WTC11 (cell line): ENCODE results near the gene NDUFB10. TPM values are rescaled to one million over a fixed set of nuclear protein-coding genes. Genes with fewer than 3 reads are reported as not detected.
A peak's percentile ranks its signal among the peaks of the same experiment; 100 is the strongest.

ENCODE experiments used
- ATAC-seq: fragments of 200-7000 bp; cut with Tn5 transposase; 2 replicates; pipeline ENCODE4 v1.10.0; 2021; ENCODE audit warnings: mild to moderate bottlenecking, moderate library complexity
- Bru-seq: library from RNA; stranded (reverse); fragments of 400-500 nt; gene quantifications from one replicate; lab custom pipeline; 2021; lab: Mats Ljungman, UMichigan
- CTCF ChIA-PET: fragments of 300-600 bp; sonication (Branson Sonifier 250); formaldehyde crosslinking; loops from one replicate; lab custom pipeline; 2021; ENCODE audit warnings: antibody characterized with exemption; lab: Charles Lee
- POLR2A ChIA-PET: fragments of 350-600 bp; sonication (Branson Sonifier 250); formaldehyde crosslinking; loops from one replicate; lab custom pipeline; 2021; ENCODE audit warnings: antibody characterized with exemption; lab: Charles Lee
- DNase-seq: peaks from one replicate; pipeline ENCODE4 v3.0.0; 2021; ENCODE audit warnings: low spot score
- H3K27ac Mint-ChIP-seq: 2 replicates; pipeline ENCODE4 v1.8.0; 2021; ENCODE audit warnings: mixed read lengths
- H3K27me3 Mint-ChIP-seq: 2 replicates; pipeline ENCODE4 v1.8.0; 2021; ENCODE audit warnings: low read depth, mild to moderate bottlenecking, moderate library complexity, mixed read lengths
- H3K36me3 Mint-ChIP-seq: 2 replicates; pipeline ENCODE4 v1.8.0; 2021; ENCODE audit warnings: mixed read lengths
- H3K4me1 Mint-ChIP-seq: 2 replicates; pipeline ENCODE4 v1.8.0; 2022; ENCODE audit warnings: mixed read lengths
- H3K4me3 Mint-ChIP-seq: 2 replicates; pipeline ENCODE4 v1.8.0; 2021; ENCODE audit warnings: mild to moderate bottlenecking, moderate library complexity, mixed read lengths
- H3K9me3 Mint-ChIP-seq: 2 replicates; pipeline ENCODE4 v1.8.0; 2021; ENCODE audit warnings: mixed read lengths
- AFF4 ChIP-seq: sonication (generic); formaldehyde crosslinking; IDR thresholded peaks from 2 replicates; pipeline ENCODE4 v1.8.1; 2023; ENCODE audit warnings: mild to moderate bottlenecking, missing genetic modification reagents, borderline replicate concordance
- AR ChIP-seq: fragments of 250-450 bp; sonication (Bioruptor Pico); IDR thresholded peaks from 2 replicates; pipeline ENCODE4 v1.9.0; 2021; ENCODE audit warnings: mild to moderate bottlenecking
- ATF1 ChIP-seq: sonication (generic); formaldehyde crosslinking; IDR thresholded peaks from 2 replicates; pipeline ENCODE4 v1.8.1; 2023; ENCODE audit warnings: mild to moderate bottlenecking, moderate library complexity, missing genetic modification reagents
- ATF6 ChIP-seq: sonication (generic); formaldehyde crosslinking; IDR thresholded peaks from 2 replicates; pipeline ENCODE4 v1.8.1; 2023; ENCODE audit warnings: mild to moderate bottlenecking, missing genetic modification reagents
- CTCF ChIP-seq: fragments of 200-600 bp; IDR thresholded peaks from 2 replicates; pipeline ENCODE4 v1.8.0; 2022; ENCODE audit warnings: antibody characterized with exemption
- E2F1 ChIP-seq: sonication (generic); formaldehyde crosslinking; IDR thresholded peaks from 2 replicates; pipeline ENCODE4 v1.8.0; 2022; ENCODE audit warnings: mild to moderate bottlenecking, missing genetic modification reagents
- EMX1 ChIP-seq: fragments of 250-450 bp; sonication (Bioruptor Pico); IDR thresholded peaks from 2 replicates; pipeline ENCODE4 v1.8.0; 2021; ENCODE audit warnings: mild to moderate bottlenecking
- STAT6 ChIP-seq: sonication (generic); formaldehyde crosslinking; conservative IDR thresholded peaks from 2 replicates; pipeline ENCODE4 v1.8.1; 2023; ENCODE audit warnings: mild to moderate bottlenecking, low read depth, missing genetic modification reagents, moderate library complexity
- TEAD4 ChIP-seq: sonication (generic); formaldehyde crosslinking; IDR thresholded peaks from 2 replicates; pipeline ENCODE4 v1.8.0; 2022; ENCODE audit warnings: mild to moderate bottlenecking, missing genetic modification reagents
- ZBTB21 ChIP-seq: sonication (generic); formaldehyde crosslinking; IDR thresholded peaks from 2 replicates; pipeline ENCODE4 v1.8.1; 2023; ENCODE audit warnings: mild to moderate bottlenecking, missing genetic modification reagents, borderline replicate concordance
- long read RNA-seq, 3 experiments: library from RNA in 1 of 3; library from capped mRNA in 1 of 3; library from polyadenylated mRNA in 1 of 3; unstranded in 2 of 3; stranded (forward) in 1 of 3; transcript quantifications; one replicate each; pipeline ENCODE4 v2.0.0, GENCODE V29; 2021
- total RNA-seq: library from RNA; stranded (reverse); gene quantifications from 3 replicates; pipeline ENCODE4 v1.2.3, GENCODE V29; 2021
- TF ChIP-seq, protein P1 (sequence below): fragments of 250-450 bp; sonication (Bioruptor Pico); IDR thresholded peaks from 2 replicates; pipeline ENCODE4 v1.8.0; 2021; ENCODE audit warnings: mild to moderate bottlenecking
- TF ChIP-seq, protein P2 (sequence below): fragments of 250-450 bp; sonication (Bioruptor Pico); IDR thresholded peaks from 2 replicates; pipeline ENCODE4 v2.1.2; 2022; ENCODE audit warnings: mild to moderate bottlenecking, moderate library complexity
- TF ChIP-seq, protein P3 (sequence below): sonication (generic); formaldehyde crosslinking; IDR thresholded peaks from 2 replicates; pipeline ENCODE4 v1.8.1; 2022; ENCODE audit warnings: missing genetic modification reagents, borderline replicate concordance

NDUFB10 gene
- 200 to 228 TPM (median 205 TPM) in 3 replicates for total RNA-seq
- Bru-seq, nascent RNA = percentile 86 among the genes with signal in this experiment
- long read RNA-seq, experiment 1, transcript NDUFB10-201 (4 exons, 705 nt) = major isoform, 141 of 154 reads
- long read RNA-seq, experiment 1, partial matches to known transcripts = 3 of 154 reads
- long read RNA-seq, experiment 1, other reads (novel, unspliced or antisense) = 2 of 154 reads
- long read RNA-seq, experiment 2, transcript NDUFB10-202 (3 exons, 830 nt) = minor isoform, 26 of 266 reads
- long read RNA-seq, experiment 2, transcript NDUFB10-201 (4 exons, 705 nt) = major isoform, 191 of 266 reads
- long read RNA-seq, experiment 2, partial matches to known transcripts = 16 of 266 reads
- long read RNA-seq, experiment 2, other reads (novel, unspliced or antisense) = 22 of 266 reads
- long read RNA-seq, experiment 3, transcript NDUFB10-202 (3 exons, 830 nt) = major isoform, 8 of 12 reads
- long read RNA-seq, experiment 3, partial matches to known transcripts = 1 of 12 reads
- long read RNA-seq, experiment 3, other reads (novel, unspliced or antisense) = 0 of 12 reads

DNA sequence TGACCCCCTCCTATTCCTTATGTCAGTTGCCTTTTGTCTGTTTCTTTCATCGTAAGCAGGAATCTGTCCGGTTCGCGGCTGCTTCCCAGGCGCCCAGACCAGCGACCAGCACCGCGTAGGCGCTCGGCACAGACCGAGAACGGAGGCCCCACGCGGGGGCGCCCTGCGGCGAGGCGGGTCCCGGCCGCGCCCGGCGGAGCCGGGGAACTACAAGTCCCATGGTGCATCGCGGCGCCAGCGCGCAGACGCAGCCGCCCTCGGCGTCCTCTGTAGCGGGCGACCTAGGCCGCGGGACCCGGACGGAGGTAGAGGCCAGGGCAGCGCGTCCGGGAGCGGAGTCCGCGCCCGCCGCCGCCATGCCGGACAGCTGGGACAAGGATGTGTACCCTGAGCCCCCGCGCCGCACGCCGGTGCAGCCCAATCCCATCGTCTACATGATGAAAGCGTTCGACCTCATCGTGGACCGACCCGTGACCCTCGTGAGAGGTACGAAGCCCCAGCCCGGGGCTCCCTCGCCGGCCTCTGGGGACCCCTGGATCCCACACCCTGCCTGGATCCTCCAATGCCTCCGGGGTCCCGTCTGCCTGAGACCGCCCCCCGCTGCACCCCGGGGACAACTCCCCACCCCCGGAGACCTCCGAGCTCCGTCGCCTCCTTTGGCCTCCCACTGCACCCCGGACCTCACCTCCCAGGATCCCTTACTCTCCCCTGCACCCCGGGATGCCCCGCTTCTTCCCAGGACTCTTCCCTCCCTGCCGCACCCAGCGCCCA, at the start of gene NDUFB10:
Gene NDUFB10, plus strand, starts transcription at position 270 of the 771 bp plus-strand sequence. Its CDS starts 87 bp downstream, at position 357.
- H3K27ac Mint-ChIP-seq = peak within 1 kb of the TSS; percentile 77
- DNase-seq (peak; percentile 92), ATAC-seq (peak; percentile 34)
- H3K27me3 Mint-ChIP-seq = peaks cover 6% of the 10 kb centered on the region
- H3K9me3 Mint-ChIP-seq = no peaks in the 10 kb centered on the region
- POLR2A ChIA-PET = interaction anchor here (0.6 to 1.1 kb wide), 2 partner anchors 16 to 23 kb away, joined by 3 to 8 read pairs; no protein-coding TSS in a partner anchor
- H3K36me3 Mint-ChIP-seq = peaks cover 33% of the 10 kb centered on the region
- peak within 1 kb of the TSS; percentile 93 for H3K4me3 Mint-ChIP-seq
- peaks cover 34% of the 10 kb centered on the region for H3K4me1 Mint-ChIP-seq
- CTCF ChIA-PET = interaction anchor here (0.8 to 1.3 kb wide), 3 partner anchors 13 to 181 kb away, joined by 3 to 6 read pairs (median 3); no protein-coding TSS in a partner anchor
- TF ChIP-seq ATF6 (no peak), STAT6 (CRISPR knock-in tag) (no peak), AFF4 (CRISPR knock-in tag) (no peak), EMX1 (no peak), CTCF (no peak), AR (CRISPR knock-in tag) (no peak), E2F1 (CRISPR knock-in tag) (no peak), ZBTB21 (no peak), TEAD4 (CRISPR knock-in tag) (no peak), ATF1 (no peak)
- TF ChIP-seq, protein P1, sequence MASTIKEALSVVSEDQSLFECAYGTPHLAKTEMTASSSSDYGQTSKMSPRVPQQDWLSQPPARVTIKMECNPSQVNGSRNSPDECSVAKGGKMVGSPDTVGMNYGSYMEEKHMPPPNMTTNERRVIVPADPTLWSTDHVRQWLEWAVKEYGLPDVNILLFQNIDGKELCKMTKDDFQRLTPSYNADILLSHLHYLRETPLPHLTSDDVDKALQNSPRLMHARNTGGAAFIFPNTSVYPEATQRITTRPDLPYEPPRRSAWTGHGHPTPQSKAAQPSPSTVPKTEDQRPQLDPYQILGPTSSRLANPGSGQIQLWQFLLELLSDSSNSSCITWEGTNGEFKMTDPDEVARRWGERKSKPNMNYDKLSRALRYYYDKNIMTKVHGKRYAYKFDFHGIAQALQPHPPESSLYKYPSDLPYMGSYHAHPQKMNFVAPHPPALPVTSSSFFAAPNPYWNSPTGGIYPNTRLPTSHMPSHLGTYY = peak; percentile 84; the same call in 1 of the 2 replicates
- TF ChIP-seq, protein P2, sequence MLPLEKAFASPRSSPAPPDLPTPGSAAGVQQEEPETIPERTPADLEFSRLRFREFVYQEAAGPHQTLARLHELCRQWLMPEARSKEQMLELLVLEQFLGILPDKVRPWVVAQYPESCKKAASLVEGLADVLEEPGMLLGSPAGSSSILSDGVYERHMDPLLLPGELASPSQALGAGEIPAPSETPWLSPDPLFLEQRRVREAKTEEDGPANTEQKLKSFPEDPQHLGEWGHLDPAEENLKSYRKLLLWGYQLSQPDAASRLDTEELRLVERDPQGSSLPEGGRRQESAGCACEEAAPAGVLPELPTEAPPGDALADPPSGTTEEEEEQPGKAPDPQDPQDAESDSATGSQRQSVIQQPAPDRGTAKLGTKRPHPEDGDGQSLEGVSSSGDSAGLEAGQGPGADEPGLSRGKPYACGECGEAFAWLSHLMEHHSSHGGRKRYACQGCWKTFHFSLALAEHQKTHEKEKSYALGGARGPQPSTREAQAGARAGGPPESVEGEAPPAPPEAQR (CRISPR knock-in tag) = no peak
- TF ChIP-seq, protein P3, sequence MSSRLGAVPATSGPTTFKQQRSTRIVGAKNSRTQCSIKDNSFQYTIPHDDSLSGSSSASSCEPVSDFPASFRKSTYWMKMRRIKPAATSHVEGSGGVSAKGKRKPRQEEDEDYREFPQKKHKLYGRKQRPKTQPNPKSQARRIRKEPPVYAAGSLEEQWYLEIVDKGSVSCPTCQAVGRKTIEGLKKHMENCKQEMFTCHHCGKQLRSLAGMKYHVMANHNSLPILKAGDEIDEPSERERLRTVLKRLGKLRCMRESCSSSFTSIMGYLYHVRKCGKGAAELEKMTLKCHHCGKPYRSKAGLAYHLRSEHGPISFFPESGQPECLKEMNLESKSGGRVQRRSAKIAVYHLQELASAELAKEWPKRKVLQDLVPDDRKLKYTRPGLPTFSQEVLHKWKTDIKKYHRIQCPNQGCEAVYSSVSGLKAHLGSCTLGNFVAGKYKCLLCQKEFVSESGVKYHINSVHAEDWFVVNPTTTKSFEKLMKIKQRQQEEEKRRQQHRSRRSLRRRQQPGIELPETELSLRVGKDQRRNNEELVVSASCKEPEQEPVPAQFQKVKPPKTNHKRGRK = no peak
